ENCODE data around the gene DTX1.
"Not testable (repeated sequence)": the region's sequence is repeated elsewhere in the genome, so short reads cannot be mapped to it uniquely, and the experiment has no call there.

The DTX1 gene

GRCh38 chr12:113116875-113117274, 60.3 kb downstream of the DTX1 start:
- DNase-seq = no peak

GRCh38 chr12:113117684-113118083, 61.2 kb downstream of the DTX1 start:
- not testable (repeated sequence) for DNase-seq

GRCh38 chr12:113118142-113118541, 61.6 kb downstream of the DTX1 start:
- DNase-seq = no peak

DNA sequence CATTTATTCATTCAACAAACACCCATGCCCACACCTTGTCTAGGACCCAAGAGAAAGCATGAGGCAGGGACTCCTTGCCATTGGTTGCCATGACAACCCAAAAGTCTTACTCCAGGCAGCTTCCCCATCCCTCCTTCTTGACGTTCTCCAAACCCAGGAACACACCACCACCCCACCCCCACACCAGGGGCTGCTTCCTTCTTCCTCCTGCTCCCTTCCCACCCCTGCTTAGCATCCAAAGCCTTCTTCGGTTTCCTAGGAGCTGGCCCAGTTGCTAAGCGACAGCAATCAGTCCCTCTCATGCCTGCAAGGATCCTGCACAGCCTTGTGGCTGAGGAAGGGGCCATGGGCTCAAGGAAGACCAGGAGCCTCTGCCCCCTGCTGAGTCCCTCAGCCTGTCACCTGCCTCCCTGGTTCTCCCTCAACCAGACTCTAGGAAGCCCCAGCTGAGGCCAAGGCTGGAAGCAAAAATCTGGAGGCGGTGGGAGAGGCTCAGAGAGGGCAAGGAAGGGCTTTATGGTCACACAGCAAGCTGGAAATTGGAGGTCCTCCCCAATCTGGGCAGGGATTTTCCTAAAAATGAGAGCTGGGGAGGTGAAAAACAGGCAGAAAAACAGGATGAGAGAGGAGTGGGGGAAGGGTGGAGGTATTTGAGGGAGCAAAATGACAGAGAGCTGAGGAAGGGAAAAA, 63.6 kb downstream of the DTX1 start:
- DNase-seq = no peak

- no peak for DNase-seq
Observed at GRCh38 chr12:113120670-113121370, 64.3 kb downstream of the DTX1 start.

- no peak for DNase-seq
Observed at GRCh38 chr12:113127791-113128199, 71.3 kb downstream of the DTX1 start.

- DNase-seq = no peak
Observed at GRCh38 chr12:113128802-113129663, 72.5 kb downstream of the DTX1 start.

DNA sequence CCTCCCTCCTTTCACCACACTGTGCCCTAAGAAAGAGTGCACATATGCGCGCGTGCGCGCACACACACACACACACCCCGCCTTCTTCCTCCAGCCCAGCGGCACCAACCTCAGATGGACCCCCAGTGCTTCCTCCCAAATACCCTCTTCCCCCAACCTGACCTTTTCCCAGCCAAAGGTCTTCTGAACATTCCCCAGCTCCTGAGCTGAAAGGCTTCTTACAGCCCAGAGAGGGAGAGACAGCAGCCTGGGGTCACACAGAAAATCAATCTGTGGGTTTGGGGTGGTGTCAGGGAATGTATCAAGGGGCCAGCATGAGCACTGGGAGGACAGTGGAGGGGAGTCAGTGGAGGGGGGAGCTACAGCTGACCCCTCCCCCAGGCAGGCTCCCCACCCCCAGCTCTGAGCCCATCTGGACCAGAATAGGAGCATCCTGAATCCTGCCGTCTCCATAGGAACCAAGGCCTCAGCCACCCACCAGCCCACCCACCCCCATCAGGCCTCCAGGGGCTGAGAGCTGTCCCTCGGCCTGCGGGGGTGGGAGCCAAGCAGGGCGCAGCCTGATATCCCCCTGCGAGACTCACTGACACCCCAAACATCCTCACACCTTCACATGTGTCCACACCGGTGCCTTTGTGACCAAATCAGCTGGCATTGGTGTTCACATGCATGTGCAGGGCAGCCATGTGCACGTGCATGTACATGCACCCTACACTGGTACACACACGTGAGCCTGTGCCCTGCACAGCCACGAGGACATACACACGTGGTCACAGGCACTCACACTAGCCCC, 73.3 kb downstream of the DTX1 start:
- no peak for DNase-seq

GRCh38 chr12:113130457-113131135, 74.1 kb downstream of the DTX1 start:
- DNase-seq = no peak

- no peak for DNase-seq
Observed at GRCh38 chr12:113131556-113131955, 75.0 kb downstream of the DTX1 start.

DNA sequence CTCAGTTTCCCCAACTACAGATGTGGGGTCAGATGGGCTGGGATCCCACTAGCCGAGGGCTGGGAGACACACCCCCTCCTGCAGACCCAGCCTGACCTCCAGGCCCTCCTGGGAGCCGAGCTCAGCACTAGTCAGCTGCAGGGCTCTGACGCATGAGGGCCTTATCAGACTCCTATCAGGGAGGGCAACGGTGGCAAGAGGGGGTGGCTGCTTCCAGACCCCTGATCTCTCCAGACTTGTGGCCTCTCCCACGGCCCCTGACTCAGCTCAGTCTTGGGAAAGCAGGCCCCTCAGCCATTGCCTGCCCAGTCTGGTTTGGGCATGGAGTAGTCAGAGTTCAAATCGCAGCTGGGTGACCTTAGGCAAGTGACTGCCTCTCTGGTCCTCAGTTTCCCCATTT, 76.5 kb downstream of the DTX1 start:
- DNase-seq = no peak

DNA sequence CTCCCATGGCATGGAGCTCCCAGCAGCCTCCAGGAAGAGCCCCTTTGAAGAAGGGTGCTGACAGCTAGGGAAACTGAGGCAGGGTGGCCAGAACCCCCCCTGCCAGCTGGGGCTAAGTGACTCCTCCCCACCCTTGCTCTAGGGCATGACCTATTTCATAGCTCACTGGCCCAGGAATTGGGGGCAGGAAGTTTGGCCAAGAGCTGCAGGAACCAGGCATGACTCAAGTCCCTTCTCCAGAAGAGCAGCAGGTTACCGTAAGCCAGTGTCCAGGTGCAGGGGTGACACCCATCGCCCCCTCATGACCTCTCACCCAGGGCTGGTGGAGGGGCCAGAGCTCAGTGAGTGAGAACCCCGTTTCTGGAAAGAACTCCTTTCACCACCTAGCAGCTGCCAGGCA, 77.1 kb downstream of the DTX1 start:
- DNase-seq = no peak

DNA sequence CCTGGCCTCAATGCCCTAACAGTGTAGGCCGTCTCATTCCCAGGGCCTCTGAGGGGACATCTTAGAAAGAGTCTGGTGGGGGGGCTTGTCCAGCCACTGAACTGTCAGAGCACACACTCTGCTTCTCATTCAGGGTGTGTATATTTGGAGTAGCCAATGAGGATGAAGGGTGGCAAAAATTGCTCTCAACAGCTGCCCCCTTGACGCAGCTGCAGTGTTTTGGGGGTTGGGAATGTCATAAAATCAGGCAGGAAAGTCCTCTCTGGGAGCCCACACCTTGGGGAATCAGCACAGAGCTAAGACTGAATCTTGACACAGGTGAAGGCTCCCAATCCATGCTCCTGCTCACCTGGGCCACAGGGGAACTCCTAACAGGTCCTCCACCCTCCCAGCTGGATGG, 77.5 kb downstream of the DTX1 start:
- DNase-seq = no peak

DNA sequence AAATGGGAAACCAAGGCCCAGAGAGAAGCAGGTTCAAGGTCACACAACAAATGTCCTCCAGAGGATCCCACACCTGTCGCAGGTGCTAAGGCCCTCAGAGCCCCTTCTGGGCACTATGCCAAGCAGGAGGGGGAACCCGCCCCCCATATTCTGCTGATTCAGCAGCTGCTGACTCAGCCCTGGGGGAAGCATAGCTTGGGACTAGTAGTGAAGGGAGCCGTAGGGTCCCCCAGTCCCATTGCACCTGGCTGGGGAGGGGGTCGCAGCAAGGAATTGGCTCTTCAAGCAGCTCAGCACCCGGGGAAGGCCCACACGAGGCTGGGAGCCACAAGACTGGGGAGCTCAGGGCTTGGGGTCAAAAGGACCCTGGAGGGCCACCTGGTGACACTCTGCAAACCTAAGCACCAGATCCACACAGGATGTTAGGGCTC, 78.0 kb downstream of the DTX1 start:
- DNase-seq = no peak

DNA sequence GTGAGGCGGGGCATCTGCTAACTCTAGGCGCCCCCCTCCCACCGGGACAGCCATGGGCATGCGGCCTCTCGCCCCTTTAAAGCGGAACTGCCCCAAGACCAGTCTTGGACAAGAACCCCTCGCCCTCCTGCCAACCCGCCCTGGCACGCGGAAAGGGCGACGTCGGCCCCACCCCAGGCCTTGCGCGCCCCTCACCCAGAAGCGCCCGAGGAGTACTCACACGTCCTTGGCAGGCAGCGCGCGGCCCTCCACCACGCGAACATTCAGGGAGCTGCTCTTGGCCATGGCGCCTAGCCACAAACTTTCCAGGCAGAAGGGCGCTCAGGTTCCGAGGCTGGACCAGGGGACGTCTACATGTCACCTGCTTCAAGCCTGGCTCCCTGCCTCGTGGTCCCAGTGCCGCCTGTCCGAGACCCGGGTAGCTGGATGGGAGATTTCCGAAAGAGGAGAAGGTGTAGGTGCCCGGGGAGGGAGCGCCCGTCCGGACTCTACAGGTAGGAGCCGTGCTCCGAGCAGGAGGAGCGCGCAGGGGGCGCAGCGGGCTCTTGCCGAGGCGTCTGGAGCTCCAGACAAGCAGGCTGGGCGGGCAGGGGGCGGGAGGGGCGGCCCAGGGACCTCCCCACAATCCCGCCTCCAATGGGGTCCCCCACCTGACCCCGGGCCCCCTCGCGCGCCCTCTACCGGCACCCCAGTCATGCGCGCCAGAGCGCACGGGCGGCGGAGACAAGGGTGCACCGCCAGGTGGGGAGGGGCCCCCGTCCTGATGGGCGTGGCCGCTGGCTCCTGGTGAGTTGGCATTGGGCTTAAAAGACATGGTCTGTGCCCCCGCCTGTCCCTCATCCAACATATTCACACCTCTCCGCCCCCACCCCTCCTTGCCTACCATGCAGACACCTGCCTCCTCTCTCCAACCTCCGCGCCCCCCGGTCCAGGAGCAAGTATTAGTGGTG, 78.9 kb downstream of the DTX1 start, which contains the start of gene RASAL1:
RASAL1 (minus strand) TSS at position 584 of the 950 bp plus-strand sequence; CDS start at position 285, 299 bp downstream.
- no peak for DNase-seq

- DNase-seq = no peak
Observed at GRCh38 chr12:113136128-113136989, 79.8 kb downstream of the DTX1 start.

- no peak for DNase-seq
Observed at GRCh38 chr12:113136990-113137511, 80.5 kb downstream of the DTX1 start.

DNA sequence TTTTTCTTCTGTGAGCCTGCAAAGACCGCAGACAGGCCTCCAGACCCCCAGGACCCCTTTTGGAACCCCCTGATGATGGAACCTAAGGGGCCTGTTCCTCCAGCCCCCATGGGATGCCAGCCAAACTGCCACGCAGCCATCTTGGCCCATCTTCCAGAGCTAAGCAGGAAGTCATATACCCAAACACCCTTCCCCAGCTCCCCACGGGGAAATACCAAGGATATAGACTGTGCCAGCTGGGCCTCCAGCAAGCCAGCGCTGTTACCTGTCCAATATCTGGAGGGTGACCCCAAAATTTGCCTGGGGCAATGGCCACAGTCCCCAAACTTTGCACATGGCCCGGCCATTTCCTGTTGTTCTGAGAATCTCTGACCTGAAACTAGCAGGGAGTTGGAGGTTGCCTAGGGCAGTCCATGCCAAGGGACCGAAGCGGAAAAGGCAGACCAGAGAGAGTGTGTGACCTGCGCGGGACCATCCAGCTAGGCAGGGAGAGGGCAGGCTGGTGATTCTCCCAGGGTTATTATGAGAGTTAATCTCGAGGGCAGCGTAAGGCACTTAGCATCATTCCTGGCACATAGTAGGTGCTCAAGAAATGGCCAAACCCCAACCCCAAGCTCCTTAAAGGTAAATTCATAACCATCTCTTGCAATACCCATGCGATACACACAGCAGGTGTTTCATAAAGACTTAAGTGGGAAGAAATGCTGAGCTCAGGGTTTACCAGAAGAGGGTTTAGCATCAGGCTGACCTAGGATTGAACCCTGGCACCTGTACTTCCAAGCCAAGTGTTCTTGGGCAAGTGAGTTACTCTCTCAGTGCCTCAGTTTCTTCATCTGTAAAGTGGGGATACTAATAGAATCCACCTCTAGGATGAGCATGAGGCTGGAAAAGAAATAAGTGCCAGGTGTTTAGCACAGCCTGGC, 81.6 kb downstream of the DTX1 start:
- no peak for DNase-seq
